ENCODE data around the gene PPM1H. TPM values are rescaled to one million over a fixed set of nuclear protein-coding genes. Genes with fewer than 3 reads are reported as not detected.

Gene PPM1H
- total and polyA plus RNA-seq, 10 of the 15 experiments (the other 5 are each of a cell fraction or from before 2014, with no cell fraction given) = 0.11 to 0.83 (median 0.49) TPM

DNA sequence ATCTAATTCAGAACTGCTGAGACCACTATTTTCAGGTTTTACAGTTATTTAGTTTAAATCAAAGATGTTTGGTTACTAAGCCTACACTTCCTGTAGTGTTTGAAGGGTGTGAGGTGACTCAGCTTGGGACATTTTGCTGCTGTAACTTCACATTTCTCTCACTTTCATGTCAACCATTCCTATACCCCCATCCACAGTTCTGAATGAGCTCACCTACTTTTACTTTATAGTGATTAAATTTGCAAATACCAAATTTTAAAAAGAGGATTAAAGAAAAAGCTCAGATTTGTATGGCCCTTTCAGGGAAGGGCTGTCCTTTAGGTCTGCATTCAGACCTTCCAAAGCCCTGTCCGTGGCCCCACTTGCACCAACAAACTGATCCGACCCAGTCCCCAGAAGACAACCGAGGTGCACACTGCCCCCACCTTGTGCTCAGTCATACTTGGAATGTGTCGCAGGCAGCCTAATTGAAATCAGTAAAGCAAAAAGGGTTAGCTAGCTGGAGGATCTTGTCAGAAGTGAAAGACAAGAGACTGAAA lies 294.0 kb downstream of the PPM1H start:
- H4K20me1 ChIP-seq (ENCODE audit: control insufficient read depth, insufficient read depth) = no peaks in the 10 kb centered on the region
- POLR2A ChIA-PET = interaction anchor here (0.6 to 1.4 kb wide), 6 partner anchors 28 to 173 kb away, joined by 3 to 7 read pairs (median 3); no protein-coding TSS in a partner anchor
- in situ Hi-C loops (cut with MboI) = no loop called here
- no TSS peak for BruUV-seq (replicated peaks)
- SMC1A ChIA-PET (ENCODE audit: uncharacterized antibody, unreplicated experiment) = interaction anchor here (0.6 to 2.1 kb wide), 13 partner anchors 8 to 203 kb away, joined by 3 to 12 read pairs (median 4); no protein-coding TSS in a partner anchor
- peak; percentile 27 for DNase-seq (ENCODE audit: low read depth, low spot score)
- WGBS (ENCODE audit: insufficient coverage, insufficient replicate concordance, low lambda C conversion rate, missing lambda C conversion rate) = 2% methylated on average over 4 of the region's 4 CpGs
- H3K4me2 ChIP-seq (ENCODE audit: control insufficient read depth, insufficient read depth) = peak overlapping the region; percentile 67; the same call in 1 of the 2 replicates
- CTCF ChIA-PET = interaction anchor here (0.7 to 1.7 kb wide), 9 partner anchors 10 to 172 kb away, joined by 3 to 8 read pairs (median 4); no protein-coding TSS in a partner anchor
- peak overlapping the region; percentile 47 for H2AFZ ChIP-seq (ENCODE audit: control insufficient read depth, low read depth, low read length)
- peak; percentile 69 for FAIRE-seq
- no peaks in the 10 kb centered on the region for H3K9me3 ChIP-seq (replicated peaks; ENCODE audit: control insufficient read depth, insufficient read depth, low read length)
- ATAC-seq = peak; percentile 95
- H3K4me1 ChIP-seq (ENCODE audit: control insufficient read depth, insufficient read depth, low read length) = peaks cover 6% of the 10 kb centered on the region; the same call in 1 of the 2 replicates
- no peaks in the 10 kb centered on the region for H3K36me3 ChIP-seq (ENCODE audit: control insufficient read depth in 2 of 2, insufficient read depth in 2 of 2, low read length in 1 of 2)
- intact Hi-C loops (cut with micrococcal nuclease; ENCODE audit: unreplicated experiment) = loop anchor here (5.0 kb wide), 1 partner anchor 91 kb away; no protein-coding TSS in a partner anchor
- no peaks in the 10 kb centered on the region for H3K79me2 ChIP-seq (ENCODE audit: control insufficient read depth, insufficient read depth, low read length)
- H3K27ac ChIP-seq (ENCODE audit: control insufficient read depth, insufficient read depth) = no peak overlapping the region
- RAD21 ChIA-PET (ENCODE audit: unreplicated experiment) = interaction anchor here (0.6 to 2.0 kb wide), 8 partner anchors 9 to 156 kb away, joined by 3 to 13 read pairs (median 4); no protein-coding TSS in a partner anchor
- H3K9ac ChIP-seq (ENCODE audit: control insufficient read depth, insufficient read depth, low read length) = peak overlapping the region; percentile 21; the same call in 1 of the 2 replicates
- H3K27me3 ChIP-seq (replicated peaks in 1 of 2; ENCODE audit: control insufficient read depth in 2 of 2, insufficient read depth in 2 of 2, low read length in 1 of 2) = no peaks in the 10 kb centered on the region
- peak overlapping the region; percentile 4; the same call in 1 of the 2 replicates for H3K4me3 ChIP-seq
- TF ChIP-seq MEF2B (IDR thresholded peaks at IDR 0.05; ENCODE audit: partially characterized antibody, poor library complexity, severe bottlenecking) (no peak), FOS (IDR thresholded peaks at IDR 0.05; ENCODE audit: borderline replicate concordance, extremely low read depth, insufficient read length) (no peak), IKZF2 (IDR thresholded peaks at IDR 0.05) (peak; percentile 28 to 48; a peak in 3 of 4 replicates), SUPT20H (IDR thresholded peaks at IDR 0.05; ENCODE audit: borderline replicate concordance, control insufficient read depth, low read depth, low read length) (no peak), NFIC (IDR thresholded peaks at IDR 0.05; ENCODE audit: low read depth, low read length) (peak; percentile 89), BMI1 (IDR thresholded peaks at IDR 0.05; ENCODE audit: borderline replicate concordance) (0 out of 2 replicates have a peak, but pooled peaks have one; percentile 9), EZH2 (IDR thresholded peaks at IDR 0.05; ENCODE audit: borderline replicate concordance, control insufficient read depth, low read depth, low read length) (no peak), SRF (IDR thresholded peaks at IDR 0.05; ENCODE audit: low read depth in 2 of 2, low read length in 2 of 2) (0 out of 4 replicates have a peak, but pooled peaks of 1 of the 2 experiments have one; percentile 16), ZNF207 (IDR thresholded peaks at IDR 0.05; ENCODE audit: borderline replicate concordance) (no peak)
- TF ChIP-seq, protein P1, sequence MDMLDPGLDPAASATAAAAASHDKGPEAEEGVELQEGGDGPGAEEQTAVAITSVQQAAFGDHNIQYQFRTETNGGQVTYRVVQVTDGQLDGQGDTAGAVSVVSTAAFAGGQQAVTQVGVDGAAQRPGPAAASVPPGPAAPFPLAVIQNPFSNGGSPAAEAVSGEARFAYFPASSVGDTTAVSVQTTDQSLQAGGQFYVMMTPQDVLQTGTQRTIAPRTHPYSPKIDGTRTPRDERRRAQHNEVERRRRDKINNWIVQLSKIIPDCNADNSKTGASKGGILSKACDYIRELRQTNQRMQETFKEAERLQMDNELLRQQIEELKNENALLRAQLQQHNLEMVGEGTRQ (IDR thresholded peaks at IDR 0.05; ENCODE audit: borderline replicate concordance, low read depth, low read length) = no peak
- TF ChIP-seq, protein P2, sequence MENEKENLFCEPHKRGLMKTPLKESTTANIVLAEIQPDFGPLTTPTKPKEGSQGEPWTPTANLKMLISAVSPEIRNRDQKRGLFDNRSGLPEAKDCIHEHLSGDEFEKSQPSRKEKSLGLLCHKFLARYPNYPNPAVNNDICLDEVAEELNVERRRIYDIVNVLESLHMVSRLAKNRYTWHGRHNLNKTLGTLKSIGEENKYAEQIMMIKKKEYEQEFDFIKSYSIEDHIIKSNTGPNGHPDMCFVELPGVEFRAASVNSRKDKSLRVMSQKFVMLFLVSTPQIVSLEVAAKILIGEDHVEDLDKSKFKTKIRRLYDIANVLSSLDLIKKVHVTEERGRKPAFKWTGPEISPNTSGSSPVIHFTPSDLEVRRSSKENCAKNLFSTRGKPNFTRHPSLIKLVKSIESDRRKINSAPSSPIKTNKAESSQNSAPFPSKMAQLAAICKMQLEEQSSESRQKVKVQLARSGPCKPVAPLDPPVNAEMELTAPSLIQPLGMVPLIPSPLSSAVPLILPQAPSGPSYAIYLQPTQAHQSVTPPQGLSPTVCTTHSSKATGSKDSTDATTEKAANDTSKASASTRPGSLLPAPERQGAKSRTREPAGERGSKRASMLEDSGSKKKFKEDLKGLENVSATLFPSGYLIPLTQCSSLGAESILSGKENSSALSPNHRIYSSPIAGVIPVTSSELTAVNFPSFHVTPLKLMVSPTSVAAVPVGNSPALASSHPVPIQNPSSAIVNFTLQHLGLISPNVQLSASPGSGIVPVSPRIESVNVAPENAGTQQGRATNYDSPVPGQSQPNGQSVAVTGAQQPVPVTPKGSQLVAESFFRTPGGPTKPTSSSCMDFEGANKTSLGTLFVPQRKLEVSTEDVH (IDR thresholded peaks at IDR 0.05; ENCODE audit: low read depth, partially characterized antibody) = no peak
- TF ChIP-seq, protein P3, sequence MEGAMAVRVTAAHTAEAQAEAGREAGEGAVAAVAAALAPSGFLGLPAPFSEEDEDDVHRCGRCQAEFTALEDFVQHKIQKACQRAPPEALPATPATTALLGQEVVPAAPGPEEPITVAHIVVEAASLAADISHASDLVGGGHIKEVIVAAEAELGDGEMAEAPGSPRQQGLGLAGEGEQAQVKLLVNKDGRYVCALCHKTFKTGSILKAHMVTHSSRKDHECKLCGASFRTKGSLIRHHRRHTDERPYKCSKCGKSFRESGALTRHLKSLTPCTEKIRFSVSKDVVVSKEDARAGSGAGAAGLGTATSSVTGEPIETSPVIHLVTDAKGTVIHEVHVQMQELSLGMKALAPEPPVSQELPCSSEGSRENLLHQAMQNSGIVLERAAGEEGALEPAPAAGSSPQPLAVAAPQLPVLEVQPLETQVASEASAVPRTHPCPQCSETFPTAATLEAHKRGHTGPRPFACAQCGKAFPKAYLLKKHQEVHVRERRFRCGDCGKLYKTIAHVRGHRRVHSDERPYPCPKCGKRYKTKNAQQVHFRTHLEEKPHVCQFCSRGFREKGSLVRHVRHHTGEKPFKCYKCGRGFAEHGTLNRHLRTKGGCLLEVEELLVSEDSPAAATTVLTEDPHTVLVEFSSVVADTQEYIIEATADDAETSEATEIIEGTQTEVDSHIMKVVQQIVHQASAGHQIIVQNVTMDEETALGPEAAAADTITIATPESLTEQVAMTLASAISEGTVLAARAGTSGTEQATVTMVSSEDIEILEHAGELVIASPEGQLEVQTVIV (IDR thresholded peaks at IDR 0.05; ENCODE audit: borderline replicate concordance, partially characterized antibody) = no peak
- TF ChIP-seq, protein P4, sequence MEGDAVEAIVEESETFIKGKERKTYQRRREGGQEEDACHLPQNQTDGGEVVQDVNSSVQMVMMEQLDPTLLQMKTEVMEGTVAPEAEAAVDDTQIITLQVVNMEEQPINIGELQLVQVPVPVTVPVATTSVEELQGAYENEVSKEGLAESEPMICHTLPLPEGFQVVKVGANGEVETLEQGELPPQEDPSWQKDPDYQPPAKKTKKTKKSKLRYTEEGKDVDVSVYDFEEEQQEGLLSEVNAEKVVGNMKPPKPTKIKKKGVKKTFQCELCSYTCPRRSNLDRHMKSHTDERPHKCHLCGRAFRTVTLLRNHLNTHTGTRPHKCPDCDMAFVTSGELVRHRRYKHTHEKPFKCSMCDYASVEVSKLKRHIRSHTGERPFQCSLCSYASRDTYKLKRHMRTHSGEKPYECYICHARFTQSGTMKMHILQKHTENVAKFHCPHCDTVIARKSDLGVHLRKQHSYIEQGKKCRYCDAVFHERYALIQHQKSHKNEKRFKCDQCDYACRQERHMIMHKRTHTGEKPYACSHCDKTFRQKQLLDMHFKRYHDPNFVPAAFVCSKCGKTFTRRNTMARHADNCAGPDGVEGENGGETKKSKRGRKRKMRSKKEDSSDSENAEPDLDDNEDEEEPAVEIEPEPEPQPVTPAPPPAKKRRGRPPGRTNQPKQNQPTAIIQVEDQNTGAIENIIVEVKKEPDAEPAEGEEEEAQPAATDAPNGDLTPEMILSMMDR (IDR thresholded peaks at IDR 0.05 in 2 of 3, conservative IDR thresholded peaks at IDR 0.05 in 1 of 3; ENCODE audit: control insufficient read depth in 2 of 3, extremely low read depth in 1 of 3, insufficient read depth in 1 of 3, low read depth in 3 of 3, low read length in 3 of 3) = no peak

Measured in GM12878 (cell line).